HG03045 (cell line): ENCODE data around the gene ACAD10.
"Not testable (repeated sequence)": the region's sequence is repeated elsewhere in the genome, so short reads cannot be mapped to it uniquely, and the experiment has no call there.

Source experiments
- ATAC-seq: cut with Tn5 transposase; IDR thresholded peaks from one replicate; pipeline ENCODE4 v1.9.1; 2021; ENCODE audit warnings: mild to moderate bottlenecking, moderate library complexity; ENCODE audit not compliant: unreplicated experiment

Gene ACAD10

DNA sequence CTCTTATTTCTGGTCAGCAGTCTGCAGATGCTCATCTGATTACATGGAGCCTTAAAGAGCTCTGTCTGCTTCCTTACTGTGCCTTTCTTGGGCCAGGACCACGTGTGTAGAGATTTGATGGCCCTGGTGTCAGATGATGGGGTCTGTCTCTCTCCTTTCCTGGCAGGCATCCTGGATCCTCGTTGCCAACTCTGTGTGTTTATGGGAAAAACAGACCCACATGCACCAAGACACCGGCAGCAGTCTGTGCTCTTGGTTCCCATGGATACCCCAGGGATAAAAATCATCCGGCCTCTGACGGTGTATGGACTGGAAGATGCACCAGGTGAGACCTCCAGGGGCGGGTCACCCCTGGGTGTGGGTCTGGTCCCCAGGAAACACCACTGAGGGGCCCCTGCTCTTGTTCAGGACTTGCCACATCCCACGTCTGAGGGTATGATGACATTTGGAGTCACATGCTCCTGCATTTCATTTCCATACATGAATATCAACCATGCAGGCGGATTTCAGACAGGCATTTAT lies 62.4 kb downstream of the ACAD10 start:
- ATAC-seq, result no peak

GRCh38 chr12:111748867-111749266 lies 63.0 kb downstream of the ACAD10 start:
- ATAC-seq, result no peak

- no peak for ATAC-seq
These were observed 63.5 kb downstream of the ACAD10 start for GRCh38 chr12:111749391-111749790.

GRCh38 chr12:111753144-111753881 lies 67.5 kb downstream of the ACAD10 start:
- no peak for ATAC-seq

DNA sequence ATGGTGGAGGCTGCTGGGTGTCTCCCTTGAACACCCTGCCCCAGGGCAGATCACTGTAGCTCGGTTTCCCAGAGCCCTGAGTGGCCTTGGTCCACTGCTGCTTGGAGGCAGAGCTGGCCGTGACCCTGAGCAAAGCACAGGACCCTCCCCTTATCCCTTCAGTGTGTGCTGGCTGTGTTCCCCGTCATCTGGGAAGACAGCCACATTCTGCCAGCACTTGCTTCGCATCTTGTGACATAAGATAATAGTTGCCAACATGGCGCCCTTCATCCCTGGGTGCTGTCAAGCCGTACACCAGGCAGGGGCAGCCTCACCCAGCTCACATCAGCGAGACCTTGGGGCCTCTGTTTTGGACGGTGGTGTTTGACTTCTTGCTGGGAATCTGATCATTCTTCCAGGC lies 68.8 kb downstream of the ACAD10 start:
- ATAC-seq, result no peak

- no peak for ATAC-seq
These were observed 70.3 kb downstream of the ACAD10 start for GRCh38 chr12:111756196-111756595.

GRCh38 chr12:111756681-111757080 lies 70.8 kb downstream of the ACAD10 start:
- no peak for ATAC-seq

DNA sequence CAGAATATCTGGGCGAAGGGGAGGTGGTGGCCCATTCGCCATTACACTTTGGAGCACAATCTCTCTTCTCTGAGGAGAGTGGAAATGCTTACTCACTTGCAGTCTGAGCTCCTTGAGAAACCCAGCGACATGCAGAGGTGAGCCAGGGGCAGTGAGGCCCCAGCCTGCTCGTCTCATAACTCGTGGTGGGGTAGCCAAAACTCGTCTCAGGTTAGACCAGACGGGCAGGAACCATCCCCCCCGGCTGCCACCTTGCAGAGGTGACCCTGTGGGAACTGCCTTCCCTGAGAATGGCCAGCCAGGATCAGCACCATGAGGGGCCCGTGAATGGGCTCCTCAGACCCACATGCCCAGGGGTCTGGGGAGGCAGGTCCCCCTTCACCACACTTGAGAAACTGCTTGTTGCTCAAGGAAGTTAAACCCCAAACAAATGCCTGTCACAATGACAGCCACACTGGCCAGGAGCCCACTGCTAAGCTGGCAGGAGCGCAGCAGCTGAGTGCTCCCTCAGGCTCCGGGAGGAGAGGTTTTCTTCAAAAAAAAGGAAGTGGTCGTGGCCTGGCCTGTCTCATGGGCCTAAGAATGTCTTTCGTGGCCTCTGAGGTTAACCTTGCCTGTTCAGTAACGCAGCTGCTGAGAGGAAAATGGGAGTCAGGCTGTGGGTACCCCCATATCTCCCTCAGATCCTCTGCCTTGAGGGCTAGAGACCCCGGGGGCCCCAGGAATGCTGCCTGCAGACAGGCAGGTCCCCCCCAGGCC lies 71.7 kb downstream of the ACAD10 start:
- ATAC-seq, result no peak

DNA sequence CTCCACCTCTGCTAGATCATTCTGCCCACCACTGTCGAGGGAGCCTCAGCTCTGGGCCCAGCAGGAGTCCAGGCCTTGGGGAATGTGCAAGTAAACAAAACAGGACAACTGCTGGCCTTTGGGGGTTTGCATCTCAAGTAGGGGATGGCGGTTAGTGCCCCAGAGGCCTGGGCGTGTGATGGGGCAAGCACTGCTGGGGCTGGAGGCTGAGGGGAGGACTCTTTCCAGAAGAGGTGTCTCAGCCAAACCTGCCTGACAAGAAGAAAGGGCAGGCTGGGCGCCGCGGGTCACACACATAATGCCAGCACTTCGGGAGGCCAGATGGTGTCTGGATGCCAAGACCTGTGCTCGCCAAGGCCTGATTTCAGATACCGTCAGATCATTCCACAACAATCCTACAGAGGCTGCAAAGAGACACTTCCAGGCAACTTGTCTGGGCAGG lies 72.3 kb downstream of the ACAD10 start:
- no peak for ATAC-seq

- ATAC-seq, result no peak
These were observed 73.4 kb downstream of the ACAD10 start for GRCh38 chr12:111759271-111759670.

- ATAC-seq, result no peak
These were observed 74.1 kb downstream of the ACAD10 start for GRCh38 chr12:111759991-111760390.

DNA sequence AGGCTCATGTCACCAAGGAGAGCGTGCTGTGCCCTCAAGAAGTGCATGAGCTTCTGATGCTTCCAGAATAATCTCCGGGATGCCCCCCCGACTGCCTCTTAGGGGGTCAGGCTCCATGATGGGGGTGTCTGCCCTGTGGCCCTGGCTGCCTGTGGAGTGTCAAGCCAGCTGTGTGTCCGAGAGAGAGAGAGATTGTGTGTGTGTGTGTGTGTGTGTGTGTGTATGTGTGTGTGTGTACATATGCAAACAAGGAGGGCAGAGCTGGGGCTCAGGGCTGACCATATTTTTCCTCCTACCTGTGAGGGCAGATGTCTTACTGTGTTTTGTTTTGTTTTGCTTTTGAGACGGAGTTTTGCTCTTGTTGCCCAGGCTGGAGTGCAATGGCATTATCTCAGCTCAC lies 75.2 kb downstream of the ACAD10 start:
- ATAC-seq, result no peak

GRCh38 chr12:111761706-111762105 lies 75.9 kb downstream of the ACAD10 start:
- no peak for ATAC-seq

- not testable (repeated sequence) for ATAC-seq
These were observed 77.7 kb downstream of the ACAD10 start for GRCh38 chr12:111763552-111763951.

DNA sequence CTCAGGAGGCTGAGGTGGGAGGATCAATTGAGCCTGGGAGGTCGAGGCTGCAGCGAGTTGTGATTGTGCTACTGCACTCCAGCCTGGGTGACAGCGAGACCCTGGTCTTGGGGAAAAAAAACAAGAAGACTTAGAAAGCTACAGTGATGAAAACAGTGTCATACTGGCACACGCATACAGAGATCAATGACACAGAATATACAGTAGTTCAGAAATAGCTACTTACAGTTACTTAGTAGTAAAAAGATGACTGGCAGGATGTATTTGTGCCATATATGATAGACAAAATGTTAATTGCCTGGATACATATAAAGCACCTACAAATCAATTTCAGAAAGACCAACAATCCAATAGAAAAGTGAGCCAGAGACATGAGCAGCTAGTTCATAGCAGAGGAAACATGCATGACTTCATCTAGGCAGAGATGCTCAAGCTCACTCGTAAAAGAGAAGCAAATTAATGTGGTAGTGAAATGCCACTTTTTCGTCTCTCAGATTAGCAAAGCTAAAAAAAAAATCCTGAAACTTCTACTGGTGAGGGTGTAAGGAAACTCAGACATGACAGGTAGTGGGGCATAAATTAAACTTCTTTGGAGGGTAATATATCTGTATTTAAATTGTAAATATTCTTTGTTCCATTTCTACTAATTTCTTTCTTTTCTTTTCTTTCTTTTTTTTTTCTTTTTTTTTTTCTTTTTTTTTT lies 78.4 kb downstream of the ACAD10 start:
- ATAC-seq, result no peak

DNA sequence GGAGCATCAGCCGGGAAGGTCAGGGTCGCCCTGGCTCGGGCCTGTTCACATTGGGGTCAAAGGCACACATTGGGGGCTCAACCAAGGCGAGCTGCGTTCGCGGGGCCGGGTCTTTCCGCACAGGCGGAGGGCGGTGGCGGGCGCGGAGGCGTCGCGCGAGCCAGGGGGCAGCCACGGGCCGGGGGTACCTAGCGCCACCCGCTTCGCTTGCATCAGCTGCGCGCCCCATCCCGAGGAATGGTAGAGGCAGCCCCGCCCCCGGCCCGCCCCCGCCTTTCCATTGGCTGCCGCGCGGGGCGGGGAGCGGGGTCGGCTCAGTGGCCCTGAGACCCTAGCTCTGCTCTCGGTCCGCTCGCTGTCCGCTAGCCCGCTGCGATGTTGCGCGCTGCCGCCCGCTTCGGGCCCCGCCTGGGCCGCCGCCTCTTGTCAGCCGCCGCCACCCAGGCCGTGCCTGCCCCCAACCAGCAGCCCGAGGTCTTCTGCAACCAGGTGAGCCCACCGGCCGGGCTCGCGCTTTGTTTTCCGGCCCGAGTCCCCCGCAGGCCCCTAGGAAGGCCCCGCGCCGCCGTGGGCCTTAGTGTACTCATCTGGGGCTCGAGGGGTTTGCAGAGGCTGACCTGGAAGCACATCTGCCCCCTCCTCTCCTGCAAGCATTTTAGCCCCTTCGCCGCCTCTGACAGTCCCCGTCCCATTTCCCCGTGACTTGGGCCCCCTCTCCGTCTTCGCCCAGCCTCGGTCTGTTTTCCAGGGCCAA lies 80.9 kb downstream of the ACAD10 start, which contains the start of gene ALDH2:
Gene ALDH2 (plus strand): TSS at position 326 of the 754 bp plus-strand sequence. CDS start 50 bp downstream, at position 376.
- ATAC-seq, result peak; percentile 58

- no peak for ATAC-seq
These were observed 81.7 kb downstream of the ACAD10 start for GRCh38 chr12:111767362-111768158.

DNA sequence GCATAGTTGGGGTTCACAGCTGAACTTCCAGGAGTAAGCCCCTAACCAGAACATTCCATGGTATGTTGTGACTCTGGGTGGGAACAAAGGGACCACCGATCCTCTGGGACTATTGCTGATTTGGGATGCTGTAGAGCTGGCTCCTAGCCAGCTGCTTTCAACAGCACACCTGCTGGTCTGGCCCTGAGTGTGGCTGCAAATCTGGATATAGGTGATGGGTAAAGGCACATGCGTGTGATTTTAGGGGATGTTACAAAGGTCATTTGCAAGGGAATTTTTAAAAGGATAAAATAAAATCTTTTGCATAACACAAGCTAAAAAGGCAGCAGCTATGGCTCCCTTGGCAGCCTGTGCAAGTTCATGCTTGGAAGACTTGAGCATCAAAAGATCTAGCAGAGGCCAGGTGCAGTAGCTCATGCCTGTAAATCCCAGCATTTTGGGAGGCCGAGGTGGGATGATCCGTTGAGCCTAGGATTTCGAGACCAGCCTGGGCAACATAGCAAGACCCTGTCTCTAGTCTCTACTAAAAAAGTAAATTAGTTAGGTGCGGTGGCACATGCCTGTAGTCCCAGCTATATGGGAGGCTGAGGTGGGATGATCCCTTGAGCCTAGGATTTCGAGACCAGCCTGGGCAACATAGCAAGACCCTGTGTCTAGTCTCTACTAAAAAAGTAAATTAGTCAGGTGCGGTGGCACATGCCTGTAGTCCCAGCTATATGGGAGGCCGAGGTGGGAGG lies 82.5 kb downstream of the ACAD10 start:
- no peak for ATAC-seq

- no peak for ATAC-seq
These were observed 83.7 kb downstream of the ACAD10 start for GRCh38 chr12:111769599-111769998.
